HPDE6-E6E7 (cell line): ENCODE results near the gene SPDYE5.
A peak's percentile ranks its signal among the peaks of the same experiment; 100 is the strongest.
"Not testable (repeated sequence)": the region's sequence is repeated elsewhere in the genome, so short reads cannot be mapped to it uniquely, and the experiment has no call there.

Source experiments
- DNase-seq: peaks from one replicate; pipeline ENCODE4 v3.0.0; 2011; ENCODE audit warnings: missing footprints; ENCODE audit errors: extremely low spot score

SPDYE5 gene

GRCh38 chr7:75492020-75492419 is at the start of gene SPDYE5:
SPDYE5 (plus strand) TSS chr7:75492320; CDS start chr7:75494048, 1,728 bp downstream.
- not testable (repeated sequence) for DNase-seq

GRCh38 chr7:75442465-75443111 is 49.5 kb upstream of the SPDYE5 start:
- not testable (repeated sequence) for DNase-seq

- DNase-seq = not testable (repeated sequence)
These were observed 42.2 kb upstream of the SPDYE5 start for GRCh38 chr7:75449946-75450345.

- DNase-seq = not testable (repeated sequence)
These were observed 39.6 kb upstream of the SPDYE5 start for GRCh38 chr7:75452494-75452955.

GRCh38 chr7:75456403-75456802 is 35.7 kb upstream of the SPDYE5 start:
- DNase-seq = not testable (repeated sequence)

- DNase-seq = not testable (repeated sequence)
These were observed 34.1 kb upstream of the SPDYE5 start for GRCh38 chr7:75458034-75458433.

GRCh38 chr7:75460541-75460940 is 31.6 kb upstream of the SPDYE5 start:
- DNase-seq = not testable (repeated sequence)

GRCh38 chr7:75470166-75470565 is 22.0 kb upstream of the SPDYE5 start:
- not testable (repeated sequence) for DNase-seq

- DNase-seq = not testable (repeated sequence)
These were observed 14.7 kb upstream of the SPDYE5 start for GRCh38 chr7:75477457-75477856.

- DNase-seq = not testable (repeated sequence)
These were observed 11.8 kb upstream of the SPDYE5 start for GRCh38 chr7:75480313-75480712.

GRCh38 chr7:75485355-75485978 is 6.7 kb upstream of the SPDYE5 start:
- not testable (repeated sequence) for DNase-seq

- DNase-seq = peak; percentile 62
These were observed 6.0 kb upstream of the SPDYE5 start, which contains the start of gene POM121C for GRCh38 chr7:75485979-75486643. POM121C (minus strand) TSS chr7:75486299; CDS start chr7:75441496, 44,803 bp downstream.

GRCh38 chr7:75509033-75509432 is 16.9 kb downstream of the SPDYE5 start:
- not testable (repeated sequence) for DNase-seq

GRCh38 chr7:75518842-75519241 is 26.7 kb downstream of the SPDYE5 start:
- not testable (repeated sequence) for DNase-seq

GRCh38 chr7:75521727-75522126 is 29.6 kb downstream of the SPDYE5 start:
- DNase-seq = not testable (repeated sequence)

- not testable (repeated sequence) for DNase-seq
These were observed 35.2 kb downstream of the SPDYE5 start for GRCh38 chr7:75527224-75527722.

GRCh38 chr7:75531359-75531821 is 39.3 kb downstream of the SPDYE5 start:
- DNase-seq = no peak

GRCh38 chr7:75532639-75533038 is 40.5 kb downstream of the SPDYE5 start:
- DNase-seq = no peak

- no peak for DNase-seq
These were observed 41.8 kb downstream of the SPDYE5 start for GRCh38 chr7:75533926-75534325.

GRCh38 chr7:75534727-75535307 is 42.7 kb downstream of the SPDYE5 start:
- no peak for DNase-seq

- no peak for DNase-seq
These were observed 44.4 kb downstream of the SPDYE5 start for GRCh38 chr7:75536491-75536890.
